HL-60 (cell line): ENCODE data around the gene STN1.

Experiments used
- DNase-seq, 2 experiments: peaks; one replicate each; pipeline ENCODE4 v3.0.0-alpha.2; 2010 to 2020; ENCODE audit warnings: low read depth in 1 of 2, low spot score in 1 of 2
- H3K27ac ChIP-seq: fragments of 250-450 bp; sonication (Bioruptor Pico); replicated peaks from 2 replicates; pipeline ENCODE4 v1.5.1; 2020; ENCODE audit warnings: mild to moderate bottlenecking, moderate library complexity
- H3K27me3 ChIP-seq: fragments of 250-450 bp; sonication (Bioruptor Pico); 2 replicates; pipeline ENCODE4 v1.5.1; 2021; ENCODE audit warnings: mild to moderate bottlenecking, moderate library complexity; ENCODE audit not compliant: insufficient read depth, poor library complexity, severe bottlenecking
- H3K4me3 ChIP-seq: replicated peaks from 2 replicates; pipeline ENCODE4 v1.5.1; 2011; ENCODE audit warnings: mild to moderate bottlenecking, control low read depth, low read length; ENCODE audit not compliant: insufficient read depth
- GABPA ChIP-seq: IDR thresholded peaks from 2 replicates; pipeline ENCODE4 v1.6.1; 2012; ENCODE audit warnings: low read depth
- POLR2AphosphoS5 ChIP-seq: IDR thresholded peaks from 2 replicates; pipeline ENCODE4 v1.6.1; 2012; ENCODE audit warnings: low read depth
- SPI1 ChIP-seq: IDR thresholded peaks from 2 replicates; pipeline ENCODE4 v1.6.1; 2012; ENCODE audit warnings: low read depth, mild to moderate bottlenecking, borderline replicate concordance
- TF ChIP-seq, protein P1 (sequence below): IDR thresholded peaks from one replicate; pipeline ENCODE4 v1.5.1; 2011; ENCODE audit warnings: low read length, control low read depth, inconsistent platforms; ENCODE audit not compliant: insufficient read depth
- TF ChIP-seq, protein P2 (sequence below): IDR thresholded peaks from 2 replicates; pipeline ENCODE4 v1.6.1; 2012; ENCODE audit warnings: low read depth; ENCODE audit not compliant: insufficient replicate concordance

STN1 gene

DNA sequence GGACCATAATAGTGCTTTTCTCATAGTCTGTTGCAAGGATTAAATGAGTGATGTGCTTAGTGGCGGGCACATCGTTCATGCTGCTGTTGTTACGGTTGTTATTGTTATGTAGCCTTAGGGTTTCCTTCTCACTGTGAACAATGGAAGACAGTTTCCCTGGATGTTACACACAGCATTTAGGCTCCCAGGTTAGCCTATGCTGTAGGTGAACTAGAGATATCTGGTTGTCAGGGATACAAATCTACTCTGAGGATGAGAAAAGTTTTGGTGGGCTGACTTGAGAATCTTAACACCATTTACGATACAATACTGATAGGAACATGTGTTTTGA is 77.3 kb downstream of the STN1 start:
- Histone ChIP-seq H3K27me3 (no peaks in the 10 kb centered on the region), H3K27ac (no peak overlapping the region), H3K4me3 (no peak overlapping the region)
- no peak for DNase-seq
- TF ChIP-seq POLR2AphosphoS5 (no peak), SPI1 (no peak)
- TF ChIP-seq, protein P1, sequence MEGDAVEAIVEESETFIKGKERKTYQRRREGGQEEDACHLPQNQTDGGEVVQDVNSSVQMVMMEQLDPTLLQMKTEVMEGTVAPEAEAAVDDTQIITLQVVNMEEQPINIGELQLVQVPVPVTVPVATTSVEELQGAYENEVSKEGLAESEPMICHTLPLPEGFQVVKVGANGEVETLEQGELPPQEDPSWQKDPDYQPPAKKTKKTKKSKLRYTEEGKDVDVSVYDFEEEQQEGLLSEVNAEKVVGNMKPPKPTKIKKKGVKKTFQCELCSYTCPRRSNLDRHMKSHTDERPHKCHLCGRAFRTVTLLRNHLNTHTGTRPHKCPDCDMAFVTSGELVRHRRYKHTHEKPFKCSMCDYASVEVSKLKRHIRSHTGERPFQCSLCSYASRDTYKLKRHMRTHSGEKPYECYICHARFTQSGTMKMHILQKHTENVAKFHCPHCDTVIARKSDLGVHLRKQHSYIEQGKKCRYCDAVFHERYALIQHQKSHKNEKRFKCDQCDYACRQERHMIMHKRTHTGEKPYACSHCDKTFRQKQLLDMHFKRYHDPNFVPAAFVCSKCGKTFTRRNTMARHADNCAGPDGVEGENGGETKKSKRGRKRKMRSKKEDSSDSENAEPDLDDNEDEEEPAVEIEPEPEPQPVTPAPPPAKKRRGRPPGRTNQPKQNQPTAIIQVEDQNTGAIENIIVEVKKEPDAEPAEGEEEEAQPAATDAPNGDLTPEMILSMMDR = no peak
- TF ChIP-seq, protein P2, sequence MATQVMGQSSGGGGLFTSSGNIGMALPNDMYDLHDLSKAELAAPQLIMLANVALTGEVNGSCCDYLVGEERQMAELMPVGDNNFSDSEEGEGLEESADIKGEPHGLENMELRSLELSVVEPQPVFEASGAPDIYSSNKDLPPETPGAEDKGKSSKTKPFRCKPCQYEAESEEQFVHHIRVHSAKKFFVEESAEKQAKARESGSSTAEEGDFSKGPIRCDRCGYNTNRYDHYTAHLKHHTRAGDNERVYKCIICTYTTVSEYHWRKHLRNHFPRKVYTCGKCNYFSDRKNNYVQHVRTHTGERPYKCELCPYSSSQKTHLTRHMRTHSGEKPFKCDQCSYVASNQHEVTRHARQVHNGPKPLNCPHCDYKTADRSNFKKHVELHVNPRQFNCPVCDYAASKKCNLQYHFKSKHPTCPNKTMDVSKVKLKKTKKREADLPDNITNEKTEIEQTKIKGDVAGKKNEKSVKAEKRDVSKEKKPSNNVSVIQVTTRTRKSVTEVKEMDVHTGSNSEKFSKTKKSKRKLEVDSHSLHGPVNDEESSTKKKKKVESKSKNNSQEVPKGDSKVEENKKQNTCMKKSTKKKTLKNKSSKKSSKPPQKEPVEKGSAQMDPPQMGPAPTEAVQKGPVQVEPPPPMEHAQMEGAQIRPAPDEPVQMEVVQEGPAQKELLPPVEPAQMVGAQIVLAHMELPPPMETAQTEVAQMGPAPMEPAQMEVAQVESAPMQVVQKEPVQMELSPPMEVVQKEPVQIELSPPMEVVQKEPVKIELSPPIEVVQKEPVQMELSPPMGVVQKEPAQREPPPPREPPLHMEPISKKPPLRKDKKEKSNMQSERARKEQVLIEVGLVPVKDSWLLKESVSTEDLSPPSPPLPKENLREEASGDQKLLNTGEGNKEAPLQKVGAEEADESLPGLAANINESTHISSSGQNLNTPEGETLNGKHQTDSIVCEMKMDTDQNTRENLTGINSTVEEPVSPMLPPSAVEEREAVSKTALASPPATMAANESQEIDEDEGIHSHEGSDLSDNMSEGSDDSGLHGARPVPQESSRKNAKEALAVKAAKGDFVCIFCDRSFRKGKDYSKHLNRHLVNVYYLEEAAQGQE = no peak

DNA sequence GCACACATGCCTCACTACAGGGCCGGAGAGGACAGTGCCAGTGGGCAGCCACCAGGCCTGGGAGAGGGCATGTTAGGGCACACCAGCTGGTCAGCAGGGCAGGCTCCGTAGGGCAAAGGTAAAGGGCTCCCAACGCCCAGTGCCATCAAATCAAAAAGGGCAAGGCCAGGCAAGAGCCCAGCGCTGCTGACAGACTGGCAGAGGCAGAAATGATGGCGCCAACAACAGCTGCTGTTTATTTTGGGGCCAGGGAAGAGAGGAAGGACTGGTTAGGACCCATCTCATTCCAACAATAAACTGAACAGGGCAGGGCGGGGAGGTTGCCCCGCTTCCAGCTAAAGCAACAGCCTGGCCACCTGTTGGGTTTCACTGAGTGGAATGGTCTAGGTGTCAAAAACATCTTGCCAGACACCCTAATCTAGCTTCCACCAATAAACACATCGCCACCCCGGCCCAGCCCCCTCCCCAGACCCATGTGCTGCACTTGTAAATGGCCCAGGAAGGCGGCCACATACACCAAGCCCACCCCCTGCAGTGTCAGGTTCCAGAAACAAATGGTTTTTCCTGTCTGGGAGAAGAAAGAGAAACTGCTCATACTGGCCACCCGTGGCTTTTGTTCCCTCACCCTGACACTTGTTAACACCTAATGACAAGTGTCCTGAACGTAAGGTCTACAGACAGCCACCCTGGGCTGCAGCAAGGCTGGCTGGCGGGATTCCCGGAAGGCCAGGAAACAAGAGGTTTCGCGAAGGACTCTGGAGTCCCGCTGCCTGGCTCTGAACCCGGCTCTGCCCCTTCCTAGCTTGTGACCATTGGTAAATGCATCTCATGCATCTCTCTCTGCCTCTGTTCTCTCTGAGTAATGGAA is 77.9 kb downstream of the STN1 start:
- H3K4me3 ChIP-seq = no peak overlapping the region
- DNase-seq = no peak

DNA sequence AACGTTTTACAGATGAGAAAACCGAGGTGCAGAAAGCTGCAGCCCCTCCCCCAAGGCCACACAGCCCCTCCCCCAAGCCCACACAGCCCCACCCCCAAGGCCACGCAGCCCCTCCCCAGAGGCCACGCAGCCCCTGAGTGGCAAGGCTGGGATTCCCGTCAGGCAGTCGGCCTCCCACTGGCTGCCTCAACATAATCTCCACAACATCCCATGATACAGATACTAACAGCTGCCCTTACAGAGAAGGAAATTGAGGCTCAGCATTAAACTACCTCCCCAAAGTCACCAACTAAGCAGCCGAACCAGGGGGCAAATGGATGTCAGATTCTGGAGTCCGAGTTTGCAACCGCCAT is 78.5 kb downstream of the STN1 start:
- Histone ChIP-seq H3K4me3 (no peak overlapping the region), H3K27me3 (no peaks in the 10 kb centered on the region), H3K27ac (no peak overlapping the region)
- TF ChIP-seq POLR2AphosphoS5 = no peak
- no peak for TF ChIP-seq SPI1
- no peak for TF ChIP-seq GABPA
- TF ChIP-seq, protein P1 = no peak
- TF ChIP-seq, protein P2 = no peak
- DNase-seq = no peak

More for the DNA sequence above, 77.9 kb downstream of the STN1 start:
- Histone ChIP-seq H3K27me3 (no peaks in the 10 kb centered on the region), H3K27ac (no peak overlapping the region)
- TF ChIP-seq, protein P2 = no peak
- TF ChIP-seq, protein P1 = no peak
- TF ChIP-seq SPI1 = no peak
- no peak for TF ChIP-seq GABPA
- no peak for TF ChIP-seq POLR2AphosphoS5
